Measurements from ENCODE around the gene HOXA11. TPM values are rescaled to one million over a fixed set of nuclear protein-coding genes. Genes with fewer than 3 reads are reported as not detected.

The HOXA11 gene
- total and polyA plus RNA-seq, 2 of the 4 experiments (the other 2 are of a cell fraction): 0.05 TPM; not detected in 1

DNA sequence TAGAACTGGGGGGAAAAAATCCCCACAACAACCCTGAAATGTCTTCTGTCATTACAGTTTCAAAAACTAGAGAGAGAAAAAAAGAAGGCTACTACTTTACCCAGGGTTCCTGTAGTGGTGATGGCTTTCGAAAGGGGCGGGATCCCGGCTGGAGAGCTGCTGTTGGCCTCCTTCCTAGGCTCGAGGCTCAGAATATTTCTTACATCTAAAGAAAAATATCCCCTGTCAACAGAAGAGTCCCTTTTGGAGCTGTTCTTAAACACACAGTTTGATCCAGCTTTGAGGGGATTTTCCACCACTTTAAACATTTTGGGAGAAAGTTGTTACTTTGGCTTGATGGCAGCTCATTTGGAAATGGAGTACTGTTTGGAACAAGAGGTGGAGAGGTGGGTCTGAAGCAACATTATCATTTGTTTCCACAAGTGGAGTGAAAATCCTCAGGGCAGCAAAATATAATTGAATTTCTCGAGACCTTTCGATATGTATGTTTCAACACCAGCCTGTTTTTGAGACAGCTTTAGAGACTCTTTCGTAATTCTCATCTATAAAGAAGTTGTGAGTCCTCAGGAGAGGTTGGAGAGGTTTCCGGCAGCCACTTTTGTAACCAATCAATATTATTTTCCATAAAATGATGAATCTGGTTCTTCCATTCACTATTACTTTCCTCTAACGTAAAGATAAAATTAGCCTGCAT lies 9.8 kb upstream of the HOXA11 start:
- H3K18ac ChIP-seq (ENCODE audit: low read depth, low read length): no peak overlapping the region
- DNase-seq: no peak
- no peak overlapping the region for H3K27ac ChIP-seq (ENCODE audit: insufficient read depth, low read length)
- no peak overlapping the region for H2AK5ac ChIP-seq (ENCODE audit: low read depth, low read length)
- no peak overlapping the region for H3K56ac ChIP-seq (ENCODE audit: extremely low read depth, insufficient read depth, low read length)
- H3K4ac ChIP-seq (ENCODE audit: low read depth, low read length): no peak overlapping the region
- no peaks in the 10 kb centered on the region for H3K4me1 ChIP-seq (ENCODE audit: control insufficient read depth, insufficient read depth, low read length)
- TF ChIP-seq, protein P1, sequence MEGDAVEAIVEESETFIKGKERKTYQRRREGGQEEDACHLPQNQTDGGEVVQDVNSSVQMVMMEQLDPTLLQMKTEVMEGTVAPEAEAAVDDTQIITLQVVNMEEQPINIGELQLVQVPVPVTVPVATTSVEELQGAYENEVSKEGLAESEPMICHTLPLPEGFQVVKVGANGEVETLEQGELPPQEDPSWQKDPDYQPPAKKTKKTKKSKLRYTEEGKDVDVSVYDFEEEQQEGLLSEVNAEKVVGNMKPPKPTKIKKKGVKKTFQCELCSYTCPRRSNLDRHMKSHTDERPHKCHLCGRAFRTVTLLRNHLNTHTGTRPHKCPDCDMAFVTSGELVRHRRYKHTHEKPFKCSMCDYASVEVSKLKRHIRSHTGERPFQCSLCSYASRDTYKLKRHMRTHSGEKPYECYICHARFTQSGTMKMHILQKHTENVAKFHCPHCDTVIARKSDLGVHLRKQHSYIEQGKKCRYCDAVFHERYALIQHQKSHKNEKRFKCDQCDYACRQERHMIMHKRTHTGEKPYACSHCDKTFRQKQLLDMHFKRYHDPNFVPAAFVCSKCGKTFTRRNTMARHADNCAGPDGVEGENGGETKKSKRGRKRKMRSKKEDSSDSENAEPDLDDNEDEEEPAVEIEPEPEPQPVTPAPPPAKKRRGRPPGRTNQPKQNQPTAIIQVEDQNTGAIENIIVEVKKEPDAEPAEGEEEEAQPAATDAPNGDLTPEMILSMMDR (conservative IDR thresholded peaks at IDR 0.05; ENCODE audit: low read depth, low read length): no peak
- TF ChIP-seq BHLHE40 (IDR thresholded peaks at IDR 0.05; ENCODE audit: low read depth, low read length): no peak
- TF ChIP-seq MXI1 (IDR thresholded peaks at IDR 0.05; ENCODE audit: borderline replicate concordance, low read depth, low read length): no peak
- TF ChIP-seq CHD1 (IDR thresholded peaks at IDR 0.05; ENCODE audit: low read depth, low read length): no peak
- TF ChIP-seq MAZ (IDR thresholded peaks at IDR 0.05; ENCODE audit: borderline replicate concordance, low read depth, low read length): no peak
- TF ChIP-seq POLR2A (IDR thresholded peaks at IDR 0.05; ENCODE audit: low read depth, low read length): no peak
- TF ChIP-seq NFE2L2 (IDR thresholded peaks at IDR 0.05; ENCODE audit: low read depth, low read length): no peak
- no peak for TF ChIP-seq MAFK (IDR thresholded peaks at IDR 0.05; ENCODE audit: low read depth, low read length)
- TF ChIP-seq, protein P2, sequence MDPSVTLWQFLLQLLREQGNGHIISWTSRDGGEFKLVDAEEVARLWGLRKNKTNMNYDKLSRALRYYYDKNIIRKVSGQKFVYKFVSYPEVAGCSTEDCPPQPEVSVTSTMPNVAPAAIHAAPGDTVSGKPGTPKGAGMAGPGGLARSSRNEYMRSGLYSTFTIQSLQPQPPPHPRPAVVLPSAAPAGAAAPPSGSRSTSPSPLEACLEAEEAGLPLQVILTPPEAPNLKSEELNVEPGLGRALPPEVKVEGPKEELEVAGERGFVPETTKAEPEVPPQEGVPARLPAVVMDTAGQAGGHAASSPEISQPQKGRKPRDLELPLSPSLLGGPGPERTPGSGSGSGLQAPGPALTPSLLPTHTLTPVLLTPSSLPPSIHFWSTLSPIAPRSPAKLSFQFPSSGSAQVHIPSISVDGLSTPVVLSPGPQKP (IDR thresholded peaks at IDR 0.05; ENCODE audit: borderline replicate concordance, low read depth, low read length): no peak
- ChIA-PET POLR2A (ENCODE audit: unreplicated experiment) (no interaction called here), CTCF (interaction anchor here (0.6 to 2.2 kb wide), 5 partner anchors 8 to 726 kb away, joined by 3 to 10 read pairs (median 8); no protein-coding TSS in a partner anchor)
- no peak overlapping the region for H3K9ac ChIP-seq (ENCODE audit: low read depth, low read length)
- dilution Hi-C loops (cut with HindIII; ENCODE audit: low sequenced_read_pairs, unreplicated experiment): no loop called here
- ATAC-seq (ENCODE audit: low read depth): no peak
- intact Hi-C loops (cut with micrococcal nuclease): loop anchor here (5.0 to 10.0 kb wide), 7 partner anchors 467 to 1910 kb away; partner anchors contain the start of genes HIBADH and TAX1BP1
- in situ Hi-C loops (cut with MboI; ENCODE audit: low sequenced_read_pairs): loop anchor here (5.0 to 10.0 kb wide), 2 partner anchors 727 to 880 kb away; no protein-coding TSS in a partner anchor
- H3K9me3 ChIP-seq (ENCODE audit: control insufficient read depth, insufficient read depth, low read length): peaks cover 7% of the 10 kb centered on the region; the same call in 1 of the 2 replicates
- no CpG with 5 or more reads among the region's 9 CpGs for WGBS, 2 experiments (ENCODE audit: extremely low coverage in 2 of 2, insufficient read length in 1 of 2)
- H2BK20ac ChIP-seq (ENCODE audit: low read depth, low read length): no peak overlapping the region
- no peaks in the 10 kb centered on the region for H3K36me3 ChIP-seq (ENCODE audit: control insufficient read depth, insufficient read depth, low read length)
- H4K8ac ChIP-seq (ENCODE audit: low read depth in 2 of 2, low read length in 2 of 2): no peak overlapping the region
- no peak overlapping the region for H4K5ac ChIP-seq (ENCODE audit: low read depth, low read length)
- no peak overlapping the region for H3K14ac ChIP-seq (replicated peaks; ENCODE audit: low read depth, low read length)
- H3K4me3 ChIP-seq (ENCODE audit: insufficient read depth, low read depth, low read length): no peak overlapping the region
- no peak overlapping the region for H2BK5ac ChIP-seq (ENCODE audit: low read depth, low read length, poor library complexity, severe bottlenecking)
- BruUV-seq (replicated peaks): no TSS peak
- H4K20me1 ChIP-seq (ENCODE audit: insufficient read depth, low read length): peaks cover 4% of the 10 kb centered on the region; the same call in 1 of the 2 replicates
- H2AFZ ChIP-seq (replicated peaks; ENCODE audit: low read length, poor library complexity): no peak overlapping the region
- H2AK9ac ChIP-seq (replicated peaks; ENCODE audit: low read depth, low read length, poor library complexity): no peak overlapping the region
- H3K4me2 ChIP-seq (ENCODE audit: low read depth, low read length): no peak overlapping the region
- no peaks in the 10 kb centered on the region for H3K79me1 ChIP-seq (ENCODE audit: low read depth in 1 of 2, low read length in 2 of 2)
- no peaks in the 10 kb centered on the region for H3K9me1 ChIP-seq (ENCODE audit: insufficient read depth, low read length)
- peaks cover 86% of the 10 kb centered on the region for H3K27me3 ChIP-seq (ENCODE audit: control insufficient read depth, insufficient read depth, low read length)
- H2BK15ac ChIP-seq (ENCODE audit: low read depth, low read length): no peak overlapping the region
- no peak overlapping the region for H2BK120ac ChIP-seq (ENCODE audit: low read depth, low read length)
- H4K91ac ChIP-seq (ENCODE audit: insufficient read depth, low read depth, low read length): no peak overlapping the region
- H3K23ac ChIP-seq (ENCODE audit: low read depth, low read length): no peak overlapping the region

Measured in IMR-90 (cell line).